ENCODE measurements around the gene CIC. TPM values are rescaled to one million over a fixed set of nuclear protein-coding genes. Genes with fewer than 3 reads are reported as not detected.

Gene CIC
- total and polyA plus RNA-seq, 9 of the 15 experiments (the other 6 are each of a cell fraction or from before 2014, with no cell fraction given) = 0.07 to 44.7 (median 8.6) TPM

DNA sequence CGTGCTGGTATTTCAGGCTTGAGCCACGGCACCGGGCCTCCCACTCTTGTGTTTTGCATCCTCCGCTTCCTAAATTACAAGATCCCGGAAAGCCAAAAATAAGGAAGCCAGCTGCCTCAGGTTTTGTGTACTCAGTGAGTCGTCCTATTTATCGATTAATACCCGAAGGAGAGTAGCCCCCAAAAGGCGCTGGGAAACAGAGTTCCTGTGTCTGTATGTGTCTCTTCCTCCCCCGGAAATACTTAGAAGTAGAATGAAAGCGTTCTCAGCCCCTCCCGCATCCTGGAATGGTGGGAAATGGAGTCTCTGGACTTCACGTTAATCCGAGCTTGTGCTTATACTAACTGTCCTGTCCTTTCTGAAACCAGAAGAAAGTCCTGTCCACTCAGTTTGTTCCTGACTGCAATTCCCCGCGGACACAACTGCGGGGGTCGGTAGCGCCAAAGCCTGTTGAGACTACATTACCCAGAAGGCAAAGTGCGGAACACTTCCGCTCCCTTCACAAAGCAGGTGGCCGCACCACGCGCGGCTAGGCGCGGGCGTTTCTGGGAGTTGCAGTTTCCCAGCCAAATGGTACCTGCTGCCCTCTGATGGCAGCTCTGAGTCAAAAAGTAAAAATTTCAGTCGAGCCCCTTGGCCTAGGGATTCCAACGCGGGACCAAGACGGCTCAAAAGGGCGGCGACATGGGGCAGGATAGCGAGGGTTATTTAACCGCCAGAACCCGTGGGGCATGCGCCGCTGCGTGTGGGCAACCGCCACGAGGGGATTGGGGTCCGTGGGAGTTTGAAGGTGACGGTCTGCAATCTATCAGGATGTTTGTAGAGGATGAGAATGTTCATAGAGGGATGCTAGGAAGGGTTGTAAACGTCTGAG lies 24.5 kb upstream of the CIC start (continued):
- TF ChIP-seq, protein P1, sequence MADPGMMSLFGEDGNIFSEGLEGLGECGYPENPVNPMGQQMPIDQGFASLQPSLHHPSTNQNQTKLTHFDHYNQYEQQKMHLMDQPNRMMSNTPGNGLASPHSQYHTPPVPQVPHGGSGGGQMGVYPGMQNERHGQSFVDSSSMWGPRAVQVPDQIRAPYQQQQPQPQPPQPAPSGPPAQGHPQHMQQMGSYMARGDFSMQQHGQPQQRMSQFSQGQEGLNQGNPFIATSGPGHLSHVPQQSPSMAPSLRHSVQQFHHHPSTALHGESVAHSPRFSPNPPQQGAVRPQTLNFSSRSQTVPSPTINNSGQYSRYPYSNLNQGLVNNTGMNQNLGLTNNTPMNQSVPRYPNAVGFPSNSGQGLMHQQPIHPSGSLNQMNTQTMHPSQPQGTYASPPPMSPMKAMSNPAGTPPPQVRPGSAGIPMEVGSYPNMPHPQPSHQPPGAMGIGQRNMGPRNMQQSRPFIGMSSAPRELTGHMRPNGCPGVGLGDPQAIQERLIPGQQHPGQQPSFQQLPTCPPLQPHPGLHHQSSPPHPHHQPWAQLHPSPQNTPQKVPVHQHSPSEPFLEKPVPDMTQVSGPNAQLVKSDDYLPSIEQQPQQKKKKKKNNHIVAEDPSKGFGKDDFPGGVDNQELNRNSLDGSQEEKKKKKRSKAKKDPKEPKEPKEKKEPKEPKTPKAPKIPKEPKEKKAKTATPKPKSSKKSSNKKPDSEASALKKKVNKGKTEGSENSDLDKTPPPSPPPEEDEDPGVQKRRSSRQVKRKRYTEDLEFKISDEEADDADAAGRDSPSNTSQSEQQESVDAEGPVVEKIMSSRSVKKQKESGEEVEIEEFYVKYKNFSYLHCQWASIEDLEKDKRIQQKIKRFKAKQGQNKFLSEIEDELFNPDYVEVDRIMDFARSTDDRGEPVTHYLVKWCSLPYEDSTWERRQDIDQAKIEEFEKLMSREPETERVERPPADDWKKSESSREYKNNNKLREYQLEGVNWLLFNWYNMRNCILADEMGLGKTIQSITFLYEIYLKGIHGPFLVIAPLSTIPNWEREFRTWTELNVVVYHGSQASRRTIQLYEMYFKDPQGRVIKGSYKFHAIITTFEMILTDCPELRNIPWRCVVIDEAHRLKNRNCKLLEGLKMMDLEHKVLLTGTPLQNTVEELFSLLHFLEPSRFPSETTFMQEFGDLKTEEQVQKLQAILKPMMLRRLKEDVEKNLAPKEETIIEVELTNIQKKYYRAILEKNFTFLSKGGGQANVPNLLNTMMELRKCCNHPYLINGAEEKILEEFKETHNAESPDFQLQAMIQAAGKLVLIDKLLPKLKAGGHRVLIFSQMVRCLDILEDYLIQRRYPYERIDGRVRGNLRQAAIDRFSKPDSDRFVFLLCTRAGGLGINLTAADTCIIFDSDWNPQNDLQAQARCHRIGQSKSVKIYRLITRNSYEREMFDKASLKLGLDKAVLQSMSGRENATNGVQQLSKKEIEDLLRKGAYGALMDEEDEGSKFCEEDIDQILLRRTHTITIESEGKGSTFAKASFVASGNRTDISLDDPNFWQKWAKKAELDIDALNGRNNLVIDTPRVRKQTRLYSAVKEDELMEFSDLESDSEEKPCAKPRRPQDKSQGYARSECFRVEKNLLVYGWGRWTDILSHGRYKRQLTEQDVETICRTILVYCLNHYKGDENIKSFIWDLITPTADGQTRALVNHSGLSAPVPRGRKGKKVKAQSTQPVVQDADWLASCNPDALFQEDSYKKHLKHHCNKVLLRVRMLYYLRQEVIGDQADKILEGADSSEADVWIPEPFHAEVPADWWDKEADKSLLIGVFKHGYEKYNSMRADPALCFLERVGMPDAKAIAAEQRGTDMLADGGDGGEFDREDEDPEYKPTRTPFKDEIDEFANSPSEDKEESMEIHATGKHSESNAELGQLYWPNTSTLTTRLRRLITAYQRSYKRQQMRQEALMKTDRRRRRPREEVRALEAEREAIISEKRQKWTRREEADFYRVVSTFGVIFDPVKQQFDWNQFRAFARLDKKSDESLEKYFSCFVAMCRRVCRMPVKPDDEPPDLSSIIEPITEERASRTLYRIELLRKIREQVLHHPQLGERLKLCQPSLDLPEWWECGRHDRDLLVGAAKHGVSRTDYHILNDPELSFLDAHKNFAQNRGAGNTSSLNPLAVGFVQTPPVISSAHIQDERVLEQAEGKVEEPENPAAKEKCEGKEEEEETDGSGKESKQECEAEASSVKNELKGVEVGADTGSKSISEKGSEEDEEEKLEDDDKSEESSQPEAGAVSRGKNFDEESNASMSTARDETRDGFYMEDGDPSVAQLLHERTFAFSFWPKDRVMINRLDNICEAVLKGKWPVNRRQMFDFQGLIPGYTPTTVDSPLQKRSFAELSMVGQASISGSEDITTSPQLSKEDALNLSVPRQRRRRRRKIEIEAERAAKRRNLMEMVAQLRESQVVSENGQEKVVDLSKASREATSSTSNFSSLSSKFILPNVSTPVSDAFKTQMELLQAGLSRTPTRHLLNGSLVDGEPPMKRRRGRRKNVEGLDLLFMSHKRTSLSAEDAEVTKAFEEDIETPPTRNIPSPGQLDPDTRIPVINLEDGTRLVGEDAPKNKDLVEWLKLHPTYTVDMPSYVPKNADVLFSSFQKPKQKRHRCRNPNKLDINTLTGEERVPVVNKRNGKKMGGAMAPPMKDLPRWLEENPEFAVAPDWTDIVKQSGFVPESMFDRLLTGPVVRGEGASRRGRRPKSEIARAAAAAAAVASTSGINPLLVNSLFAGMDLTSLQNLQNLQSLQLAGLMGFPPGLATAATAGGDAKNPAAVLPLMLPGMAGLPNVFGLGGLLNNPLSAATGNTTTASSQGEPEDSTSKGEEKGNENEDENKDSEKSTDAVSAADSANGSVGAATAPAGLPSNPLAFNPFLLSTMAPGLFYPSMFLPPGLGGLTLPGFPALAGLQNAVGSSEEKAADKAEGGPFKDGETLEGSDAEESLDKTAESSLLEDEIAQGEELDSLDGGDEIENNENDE (IDR thresholded peaks at IDR 0.05; ENCODE audit: low read depth, low read length) = no peak
- TF ChIP-seq ZNF79 (CRISPR knock-in tag; IDR thresholded peaks at IDR 0.05; ENCODE audit: low read depth) (0 out of 2 replicates have a peak, but pooled peaks have one; percentile 48), RAD51 (IDR thresholded peaks at IDR 0.05; ENCODE audit: borderline replicate concordance, low read depth) (peak; percentile 67; the same call in 1 of the 2 replicates), PKNOX1 (IDR thresholded peaks at IDR 0.05) (no peak), FOXA1 (IDR thresholded peaks at IDR 0.05; ENCODE audit: borderline replicate concordance) (no peak), ZNF644 (tag; IDR thresholded peaks at IDR 0.05; ENCODE audit: low read depth) (peak; percentile 96), TRIM25 (IDR thresholded peaks at IDR 0.05; ENCODE audit: borderline replicate concordance) (no peak), PHB (CRISPR knock-in tag; IDR thresholded peaks at IDR 0.05) (no peak), NR2C2 (CRISPR knock-in tag; IDR thresholded peaks at IDR 0.05) (peak; percentile 76), NR2C2 (tag; IDR thresholded peaks at IDR 0.05) (peak; percentile 99), KDM1A (IDR thresholded peaks at IDR 0.05) (no peak), WHSC1 (IDR thresholded peaks at IDR 0.05; ENCODE audit: low read length) (no peak)
